HG02981 (cell line): ENCODE measurements around the gene ALDH3A1.

Source experiments
- ATAC-seq: cut with Tn5 transposase; IDR thresholded peaks from one replicate; pipeline ENCODE4 v1.9.1; 2021; ENCODE audit warnings: mild to moderate bottlenecking, moderate library complexity; ENCODE audit not compliant: unreplicated experiment

Gene ALDH3A1

GRCh38 chr17:19760746-19761145 lies 12.6 kb upstream of the ALDH3A1 start:
- ATAC-seq, result no peak

GRCh38 chr17:19759568-19760549 lies 11.8 kb upstream of the ALDH3A1 start:
- ATAC-seq, result no peak

GRCh38 chr17:19757536-19758180 lies 9.6 kb upstream of the ALDH3A1 start:
- no peak for ATAC-seq

- no peak for ATAC-seq
These were observed 8.4 kb upstream of the ALDH3A1 start for GRCh38 chr17:19756546-19756945.

DNA sequence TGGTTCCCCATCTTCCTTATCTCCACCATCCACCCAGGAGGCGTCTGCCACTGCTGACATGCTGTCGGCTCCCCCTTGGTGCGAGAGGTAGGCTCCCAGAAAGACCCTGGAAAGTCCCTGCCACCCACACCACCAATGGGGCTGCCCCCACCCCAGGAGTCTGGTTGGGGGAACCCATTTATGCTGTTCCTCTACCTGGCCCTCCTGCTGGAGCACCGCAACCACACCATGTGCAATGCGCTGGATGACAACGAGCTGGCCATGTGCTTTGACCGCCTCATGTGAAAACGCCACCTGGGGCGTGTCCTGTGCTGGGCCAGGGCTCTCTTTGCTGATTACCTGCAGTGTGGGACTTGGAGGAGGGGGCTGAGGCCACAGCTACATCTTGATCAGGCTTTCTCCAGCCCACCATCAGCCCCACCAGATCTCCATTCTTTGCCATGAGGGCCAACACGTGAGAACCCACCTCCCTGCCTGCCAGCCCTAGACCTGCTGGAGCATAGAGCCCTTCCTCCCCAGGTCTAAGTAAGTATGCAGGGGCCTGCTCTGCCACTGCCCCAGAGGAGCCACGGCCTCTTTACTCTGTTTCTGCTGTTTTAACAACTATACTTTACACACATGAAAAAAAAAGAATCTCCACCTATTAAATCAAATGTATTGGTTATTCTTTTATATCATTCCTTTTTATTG lies 7.9 kb upstream of the ALDH3A1 start:
- ATAC-seq, result no peak

- no peak for ATAC-seq
These were observed 7.3 kb upstream of the ALDH3A1 start for GRCh38 chr17:19755392-19755791.

DNA sequence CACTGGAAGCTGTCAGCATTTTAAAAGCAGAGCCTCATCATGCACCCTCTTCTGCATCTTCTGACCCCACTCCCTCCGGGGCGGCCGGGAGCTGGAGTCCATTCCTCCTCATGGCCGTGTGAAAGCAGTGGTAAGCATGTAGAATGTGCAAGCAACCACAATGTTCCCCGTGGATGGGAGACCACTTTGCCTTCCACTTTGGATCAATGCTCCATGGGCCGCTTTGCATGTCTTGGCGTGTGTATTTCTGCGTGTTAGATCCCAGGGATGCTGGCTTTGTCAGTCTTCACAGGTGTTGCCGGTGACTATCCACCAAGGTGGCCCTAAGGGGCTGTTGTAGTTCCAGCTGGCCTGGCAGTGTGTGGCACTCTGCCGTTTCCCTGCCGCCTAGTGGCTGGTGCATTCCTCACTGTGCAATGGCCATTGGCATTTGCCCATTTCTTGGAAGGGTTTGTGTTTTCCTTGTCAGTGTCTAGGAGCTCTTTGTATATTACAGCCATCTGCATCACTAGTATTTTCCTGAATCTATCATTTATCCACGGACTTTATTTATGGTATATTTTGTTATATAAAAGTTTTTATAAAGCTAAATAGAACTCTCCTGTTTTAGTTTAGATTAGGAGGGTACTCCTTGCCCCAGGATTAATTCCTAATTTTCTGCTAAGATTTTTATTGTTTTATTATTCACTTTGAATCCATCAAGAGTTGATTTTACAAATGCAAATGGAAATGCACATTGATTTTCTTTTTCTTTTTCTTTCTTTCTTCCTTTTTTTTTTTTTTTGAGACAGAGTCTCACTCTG lies 5.8 kb upstream of the ALDH3A1 start:
- no peak for ATAC-seq

- no peak for ATAC-seq
These were observed 5.0 kb upstream of the ALDH3A1 start for GRCh38 chr17:19753051-19753509.

- ATAC-seq, result no peak
These were observed 4.3 kb upstream of the ALDH3A1 start for GRCh38 chr17:19752216-19753050.

- no peak for ATAC-seq
These were observed 2.7 kb upstream of the ALDH3A1 start for GRCh38 chr17:19750835-19751234.

DNA sequence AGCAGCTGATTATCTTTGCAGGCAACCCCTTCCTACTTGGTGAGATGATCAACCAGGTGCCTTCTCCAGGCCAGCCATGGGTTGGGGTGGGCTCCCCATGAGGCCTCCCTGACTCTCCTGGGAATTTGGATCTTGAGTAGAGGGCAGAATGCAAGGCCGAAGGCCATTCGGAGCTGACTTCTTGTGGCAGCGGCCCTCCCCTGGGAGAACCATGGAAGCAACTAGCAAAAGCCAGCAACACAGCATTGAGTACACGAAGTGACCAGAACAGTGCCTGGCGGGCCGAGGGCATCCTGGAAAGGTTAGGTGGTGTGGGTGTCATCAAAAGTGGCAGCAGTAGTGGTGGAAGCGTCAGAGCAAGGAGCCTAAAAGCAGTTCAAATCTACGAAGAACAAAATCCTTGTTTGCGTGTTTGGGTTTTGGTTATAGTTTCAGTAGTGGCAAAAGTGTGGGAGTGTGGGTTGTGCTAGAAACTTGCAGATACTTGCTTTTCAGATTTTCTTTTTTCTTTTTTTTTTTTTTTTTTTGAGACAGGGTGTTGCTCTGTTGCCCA lies 2.0 kb upstream of the ALDH3A1 start:
- ATAC-seq, result no peak

GRCh38 chr17:19748807-19749193 lies 702 bp upstream of the ALDH3A1 start:
- ATAC-seq, result no peak

- no peak for ATAC-seq
These were observed 859 bp downstream of the ALDH3A1 start for GRCh38 chr17:19747159-19747719.

GRCh38 chr17:19746517-19746916 lies 1.6 kb downstream of the ALDH3A1 start:
- no peak for ATAC-seq

GRCh38 chr17:19744922-19745757 lies 3.0 kb downstream of the ALDH3A1 start:
- no peak for ATAC-seq

- ATAC-seq, result no peak
These were observed 3.6 kb downstream of the ALDH3A1 start for GRCh38 chr17:19744492-19744891.

- no peak for ATAC-seq
These were observed 4.7 kb downstream of the ALDH3A1 start for GRCh38 chr17:19743101-19744100.
